Rectal smooth muscle tissue (tissue), 1 donor: ENCODE measurements around the gene DRC3.
"Not testable (repeated sequence)": the region's sequence is repeated elsewhere in the genome, so short reads cannot be mapped to it uniquely, and the experiment has no call there.

Experiments
- H3K27ac ChIP-seq: one replicate; pipeline ENCODE4 v1.7.0; 2013; ENCODE audit warnings: low read depth, low read length, inconsistent platforms
- H3K27me3 ChIP-seq: one replicate; pipeline ENCODE4 v1.7.0; 2013; ENCODE audit warnings: low read length; ENCODE audit not compliant: control insufficient read depth, insufficient read depth
- H3K36me3 ChIP-seq: one replicate; pipeline ENCODE4 v1.7.0; 2013; ENCODE audit warnings: low read length; ENCODE audit not compliant: control insufficient read depth, insufficient read depth
- H3K4me1 ChIP-seq: one replicate; pipeline ENCODE4 v1.7.0; 2013; ENCODE audit warnings: low read length; ENCODE audit not compliant: control insufficient read depth, insufficient read depth
- H3K4me3 ChIP-seq: one replicate; pipeline ENCODE4 v1.7.0; 2013; ENCODE audit warnings: low read length
- H3K9ac ChIP-seq: one replicate; pipeline ENCODE4 v1.7.0; 2013; ENCODE audit warnings: low read length

The DRC3 gene

GRCh38 chr17:17934806-17935205, 37.9 kb upstream of the DRC3 start:
- Histone ChIP-seq H3K4me3 (no peak overlapping the region), H3K4me1 (no peaks in the 10 kb centered on the region), H3K36me3 (no peaks in the 10 kb centered on the region), H3K27ac (no peak overlapping the region), H3K27me3 (no peaks in the 10 kb centered on the region), H3K9ac (no peak overlapping the region)

GRCh38 chr17:17935321-17936271, 37.1 kb upstream of the DRC3 start:
- Histone ChIP-seq H3K9ac (no peak overlapping the region), H3K4me1 (peaks cover 5% of the 10 kb centered on the region)

GRCh38 chr17:17937201-17937853, 35.3 kb upstream of the DRC3 start:
- no peak overlapping the region for H3K27ac ChIP-seq

More at GRCh38 chr17:17935321-17936271, 37.1 kb upstream of the DRC3 start:
- no peak overlapping the region for H3K27ac ChIP-seq
- H3K27me3 ChIP-seq = no peaks in the 10 kb centered on the region
- H3K36me3 ChIP-seq = no peaks in the 10 kb centered on the region
- H3K4me3 ChIP-seq = no peak overlapping the region

DNA sequence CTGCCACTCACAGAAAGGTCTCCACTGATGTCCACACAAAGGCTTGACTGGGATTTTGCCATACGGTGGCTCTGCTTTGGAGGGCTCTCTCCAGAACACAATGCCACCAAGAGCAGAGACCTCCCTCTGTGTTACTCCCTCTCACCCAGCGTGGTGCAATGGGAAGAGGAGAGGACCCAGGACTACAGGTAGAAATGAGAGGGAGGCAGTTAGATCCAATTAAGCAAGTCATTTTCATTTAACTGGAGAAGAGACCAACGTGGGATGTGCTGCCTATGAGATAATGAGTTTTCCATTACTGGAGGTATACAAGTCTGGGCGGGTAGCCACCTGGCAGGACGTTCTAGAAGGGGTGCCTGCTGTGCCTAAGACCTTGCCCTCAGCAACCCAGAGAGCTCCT, 34.7 kb upstream of the DRC3 start:
- H3K9ac ChIP-seq = no peak overlapping the region
- no peak overlapping the region for H3K4me3 ChIP-seq
- no peaks in the 10 kb centered on the region for H3K36me3 ChIP-seq
- H3K4me1 ChIP-seq = peaks cover 14% of the 10 kb centered on the region
- H3K27me3 ChIP-seq = no peaks in the 10 kb centered on the region
- H3K27ac ChIP-seq = no peak overlapping the region

More at GRCh38 chr17:17937201-17937853, 35.3 kb upstream of the DRC3 start:
- H3K27me3 ChIP-seq = no peaks in the 10 kb centered on the region
- H3K4me3 ChIP-seq = no peak overlapping the region
- no peaks in the 10 kb centered on the region for H3K36me3 ChIP-seq
- no peak overlapping the region for H3K9ac ChIP-seq
- peaks cover 12% of the 10 kb centered on the region for H3K4me1 ChIP-seq

DNA sequence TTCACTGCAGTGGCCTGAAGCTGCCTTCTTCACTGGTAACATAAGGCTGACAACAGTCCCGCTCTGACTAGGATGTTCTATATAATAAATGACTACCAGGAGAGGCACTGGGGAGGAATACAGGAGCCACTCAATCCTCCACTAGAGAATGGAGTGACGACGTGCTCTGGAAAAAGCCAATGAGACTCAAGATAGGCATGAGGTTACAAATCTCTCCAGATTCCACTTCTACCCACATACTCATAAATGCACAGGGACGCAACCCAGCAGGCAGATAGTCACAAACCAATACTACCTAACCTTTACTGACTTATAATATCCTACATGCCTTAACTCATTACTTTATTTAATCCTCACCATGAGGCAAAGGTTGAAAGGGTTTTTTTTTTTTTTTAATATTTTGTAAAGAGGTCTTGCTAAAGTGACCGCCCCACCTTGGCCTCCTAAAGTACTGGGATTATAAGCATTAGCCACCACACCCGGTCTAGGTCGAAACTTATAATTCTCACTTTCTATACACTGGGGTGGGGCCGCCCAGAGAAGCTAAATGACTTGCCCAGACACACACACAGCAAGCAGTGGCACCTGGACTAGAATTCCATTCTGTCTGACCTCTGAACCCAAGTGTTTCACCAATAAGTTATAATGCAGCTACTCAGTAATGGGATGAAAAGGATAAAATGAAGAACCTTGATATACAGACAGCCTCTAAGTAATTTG, 34.1 kb upstream of the DRC3 start:
- peaks cover 18% of the 10 kb centered on the region for H3K4me1 ChIP-seq
- H3K27ac ChIP-seq = no peak overlapping the region
- no peak overlapping the region for H3K9ac ChIP-seq
- no peaks in the 10 kb centered on the region for H3K27me3 ChIP-seq
- no peak overlapping the region for H3K4me3 ChIP-seq
- no peaks in the 10 kb centered on the region for H3K36me3 ChIP-seq

DNA sequence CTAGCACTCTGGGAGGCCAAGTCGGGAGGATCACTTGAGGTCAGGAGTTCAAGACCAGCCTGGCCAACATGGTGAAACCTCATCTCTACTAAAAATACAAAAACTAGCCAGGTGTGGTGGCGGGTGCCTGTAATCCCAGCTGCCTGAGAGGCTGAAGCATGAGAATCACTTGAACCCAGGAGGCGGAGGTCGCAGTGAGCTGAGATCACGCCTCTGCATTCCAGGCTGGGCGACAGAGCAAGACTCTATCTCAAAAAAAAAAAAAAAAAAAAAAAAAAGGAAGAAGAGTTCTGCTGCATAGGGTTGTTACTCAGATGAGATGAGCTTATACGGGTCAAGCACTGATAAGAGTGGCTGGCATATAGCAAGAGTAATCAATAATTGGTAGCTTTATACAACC, 32.7 kb upstream of the DRC3 start:
- H3K36me3 ChIP-seq, H3K9ac ChIP-seq, H3K27ac ChIP-seq, H3K4me3 ChIP-seq, H3K27me3 ChIP-seq: not testable (repeated sequence)
- H3K4me1 ChIP-seq = peaks cover 25% of the 10 kb centered on the region

GRCh38 chr17:17940441-17940911, 32.2 kb upstream of the DRC3 start:
- Histone ChIP-seq H3K27ac (peak overlapping the region; percentile 35), H3K4me1 (peaks cover 25% of the 10 kb centered on the region), H3K9ac (no peak overlapping the region)

DNA sequence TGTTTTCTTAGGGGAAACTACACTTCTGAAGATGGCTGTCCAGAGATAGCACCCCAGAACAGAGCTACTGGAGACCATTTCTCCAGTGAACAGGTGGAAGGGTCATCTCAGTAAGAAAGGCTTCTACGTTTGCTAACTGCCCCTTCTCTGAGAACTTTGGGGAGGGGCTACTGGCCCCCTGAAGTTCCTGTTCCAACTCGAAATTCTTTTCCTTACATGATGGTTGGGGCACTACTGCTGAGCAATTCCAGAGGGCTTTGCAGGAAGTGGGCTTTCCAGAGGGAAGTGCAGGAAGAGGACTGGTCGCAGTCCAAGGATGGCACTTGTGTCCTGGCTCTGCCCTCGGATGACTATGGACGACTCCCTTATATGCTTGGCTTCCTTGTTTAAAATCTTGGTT, 31.6 kb upstream of the DRC3 start:
- Histone ChIP-seq H3K4me1 (peaks cover 25% of the 10 kb centered on the region), H3K27me3 (no peaks in the 10 kb centered on the region), H3K36me3 (no peaks in the 10 kb centered on the region), H3K9ac (no peak overlapping the region), H3K4me3 (no peak overlapping the region), H3K27ac (no peak overlapping the region)

More at GRCh38 chr17:17940441-17940911, 32.2 kb upstream of the DRC3 start:
- Histone ChIP-seq H3K36me3 (no peaks in the 10 kb centered on the region), H3K4me3 (no peak overlapping the region), H3K27me3 (no peaks in the 10 kb centered on the region)

GRCh38 chr17:17942846-17943245, 29.8 kb upstream of the DRC3 start:
- H3K9ac ChIP-seq = no peak overlapping the region
- H3K36me3 ChIP-seq = no peaks in the 10 kb centered on the region
- no peaks in the 10 kb centered on the region for H3K27me3 ChIP-seq
- peaks cover 25% of the 10 kb centered on the region for H3K4me1 ChIP-seq
- no peak overlapping the region for H3K27ac ChIP-seq
- no peak overlapping the region for H3K4me3 ChIP-seq

- Histone ChIP-seq H3K27ac (no peak overlapping the region), H3K36me3 (no peaks in the 10 kb centered on the region), H3K4me3 (no peak overlapping the region), H3K27me3 (no peaks in the 10 kb centered on the region), H3K9ac (no peak overlapping the region), H3K4me1 (peaks cover 25% of the 10 kb centered on the region)
Measured at GRCh38 chr17:17943281-17943984, 29.2 kb upstream of the DRC3 start.

GRCh38 chr17:17944242-17944641, 28.4 kb upstream of the DRC3 start:
- Histone ChIP-seq H3K36me3 (no peaks in the 10 kb centered on the region), H3K4me3 (no peak overlapping the region), H3K27me3 (no peaks in the 10 kb centered on the region), H3K27ac (peak overlapping the region; percentile 17), H3K9ac (no peak overlapping the region), H3K4me1 (peaks cover 25% of the 10 kb centered on the region)

- Histone ChIP-seq H3K27ac (peak overlapping the region; percentile 17), H3K9ac (no peak overlapping the region), H3K27me3 (no peaks in the 10 kb centered on the region), H3K4me3 (no peak overlapping the region), H3K4me1 (peaks cover 25% of the 10 kb centered on the region), H3K36me3 (no peaks in the 10 kb centered on the region)
Measured at GRCh38 chr17:17944743-17945142, 27.9 kb upstream of the DRC3 start.
